ENCODE results near the gene MTPN. TPM values are rescaled to one million over a fixed set of nuclear protein-coding genes. Genes with fewer than 3 reads are reported as not detected.
A peak's percentile ranks its signal among the peaks of the same experiment; 100 is the strongest.

The MTPN gene
- total RNA-seq, 2 donors from 2014 or later, result 104 to 193 TPM

DNA sequence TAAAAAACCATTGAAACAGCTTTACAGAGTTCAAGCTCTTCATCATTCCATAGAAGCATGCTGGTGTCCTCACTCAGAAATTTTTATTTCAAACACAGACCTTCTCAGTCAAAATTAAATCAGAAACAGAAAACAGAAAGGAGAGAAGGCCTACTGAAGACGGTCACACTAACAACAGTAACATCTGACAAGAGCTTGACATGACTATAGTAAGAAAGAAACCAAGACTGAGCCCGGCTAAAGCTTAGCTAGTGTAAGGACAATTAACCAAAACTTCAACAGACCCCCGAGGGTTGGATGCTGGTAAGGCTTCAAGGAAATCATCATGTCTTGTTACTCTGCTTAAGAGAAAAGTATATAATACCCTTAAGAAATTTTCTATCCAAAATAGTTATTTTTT, 38.6 kb downstream of the MTPN start:
- H3K4me3 Mint-ChIP-seq, result peak overlapping the region; percentile 66
- H3K27ac Mint-ChIP-seq, result peak overlapping the region; percentile 84
- no peaks in the 10 kb centered on the region for H3K9me3 ChIP-seq (ENCODE audit: control insufficient read depth, low read length, poor library complexity, severe bottlenecking)
- ATAC-seq (peak; percentile 40), DNase-seq (no peak)
- no peaks in the 10 kb centered on the region for H3K36me3 Mint-ChIP-seq (ENCODE audit: low read depth)
- peaks cover 61% of the 10 kb centered on the region for H3K4me1 Mint-ChIP-seq
- H3K27me3 Mint-ChIP-seq, result no peaks in the 10 kb centered on the region

DNA sequence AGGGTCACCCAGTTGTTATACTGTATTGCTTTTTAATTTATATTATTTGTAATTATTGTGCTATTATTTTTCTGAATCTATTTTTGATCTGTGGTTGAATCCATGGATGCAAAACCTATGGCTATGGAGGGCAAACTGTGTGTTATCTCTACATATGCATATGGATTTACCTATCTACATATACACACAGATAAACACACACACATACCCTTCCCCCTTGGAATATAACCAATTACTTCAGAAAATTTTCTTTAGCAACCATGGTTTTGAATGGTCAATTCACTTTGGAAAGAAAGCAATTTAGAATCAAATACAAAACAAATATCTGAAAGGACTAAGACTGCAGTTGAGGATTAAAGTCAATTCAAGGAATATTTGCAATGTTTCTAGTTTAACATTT, 39.1 kb downstream of the MTPN start:
- H3K9me3 ChIP-seq (ENCODE audit: control insufficient read depth, low read length, poor library complexity, severe bottlenecking), result no peaks in the 10 kb centered on the region
- Mint-ChIP-seq H3K36me3 (ENCODE audit: low read depth) (no peaks in the 10 kb centered on the region), H3K4me1 (peaks cover 64% of the 10 kb centered on the region), H3K27ac (peak overlapping the region; percentile 84), H3K4me3 (peak overlapping the region; percentile 25), H3K27me3 (no peaks in the 10 kb centered on the region)
- ATAC-seq, result no peak
- no peak for DNase-seq

DNA sequence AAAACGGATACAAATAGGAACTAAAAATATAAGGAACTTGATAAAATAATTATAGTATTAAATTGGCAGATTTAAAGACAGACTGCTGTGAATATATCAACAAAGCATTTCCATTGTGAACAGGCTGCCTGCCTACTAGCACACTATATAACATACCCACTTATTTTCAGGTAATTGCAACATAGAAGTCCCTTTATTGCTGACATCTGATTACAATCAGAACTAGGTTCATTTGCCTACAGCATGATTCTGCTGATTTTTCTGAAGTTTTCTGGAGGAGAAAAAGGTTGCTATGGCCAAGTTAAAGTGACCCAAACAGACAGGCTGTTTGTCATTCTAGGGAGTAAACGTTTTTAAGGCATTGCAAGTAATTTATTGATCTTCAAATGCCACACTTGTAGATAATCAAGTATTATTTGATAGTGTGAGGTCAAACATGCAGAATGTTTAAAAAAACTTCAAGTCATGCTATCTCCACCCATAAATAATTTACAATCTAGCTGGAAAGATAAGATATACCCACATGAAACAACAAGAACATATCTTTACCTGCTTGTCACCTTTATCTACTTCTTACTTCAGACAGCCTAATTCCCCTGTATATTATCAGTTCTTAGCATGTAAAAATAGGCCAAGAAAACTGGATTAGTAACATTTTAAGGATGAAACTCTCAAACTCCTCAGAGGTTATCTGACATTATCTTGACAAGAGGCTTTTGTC, 40.5 kb downstream of the MTPN start:
- peak overlapping the region; percentile 57 for H3K27ac Mint-ChIP-seq
- H3K27me3 Mint-ChIP-seq, result no peaks in the 10 kb centered on the region
- DNase-seq, result no peak
- ATAC-seq, result no peak
- H3K36me3 Mint-ChIP-seq (ENCODE audit: low read depth), result no peaks in the 10 kb centered on the region
- H3K4me3 Mint-ChIP-seq, result no peak overlapping the region
- H3K9me3 ChIP-seq (ENCODE audit: control insufficient read depth, low read length, poor library complexity, severe bottlenecking), result no peaks in the 10 kb centered on the region
- H3K4me1 Mint-ChIP-seq, result peaks cover 65% of the 10 kb centered on the region

DNA sequence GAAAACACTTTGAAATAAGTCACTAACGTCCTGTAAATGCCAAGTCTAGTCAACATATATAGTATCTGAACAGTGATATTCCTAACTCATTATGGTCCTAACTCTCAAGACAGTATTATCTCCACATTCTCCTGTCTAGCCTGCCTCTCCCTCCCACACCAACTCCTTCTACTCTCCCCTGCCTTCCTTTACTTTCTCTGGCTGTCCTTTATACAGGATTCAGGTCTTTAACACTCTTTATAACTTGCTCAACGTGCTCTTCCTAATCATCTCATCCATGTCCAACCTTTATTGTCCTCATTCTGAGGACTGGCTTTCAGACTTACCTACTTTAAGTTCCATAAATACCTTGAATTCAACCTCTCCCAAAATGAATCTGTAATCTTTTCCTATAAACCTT, 42.5 kb downstream of the MTPN start:
- Mint-ChIP-seq H3K27ac (peak overlapping the region; percentile 1), H3K36me3 (ENCODE audit: low read depth) (peaks cover under 1% of the 10 kb centered on the region), H3K27me3 (no peaks in the 10 kb centered on the region), H3K4me3 (no peak overlapping the region), H3K4me1 (peaks cover 73% of the 10 kb centered on the region)
- ATAC-seq (no peak), DNase-seq (no peak)
- H3K9me3 ChIP-seq (ENCODE audit: control insufficient read depth, low read length, poor library complexity, severe bottlenecking), result no peaks in the 10 kb centered on the region

DNA sequence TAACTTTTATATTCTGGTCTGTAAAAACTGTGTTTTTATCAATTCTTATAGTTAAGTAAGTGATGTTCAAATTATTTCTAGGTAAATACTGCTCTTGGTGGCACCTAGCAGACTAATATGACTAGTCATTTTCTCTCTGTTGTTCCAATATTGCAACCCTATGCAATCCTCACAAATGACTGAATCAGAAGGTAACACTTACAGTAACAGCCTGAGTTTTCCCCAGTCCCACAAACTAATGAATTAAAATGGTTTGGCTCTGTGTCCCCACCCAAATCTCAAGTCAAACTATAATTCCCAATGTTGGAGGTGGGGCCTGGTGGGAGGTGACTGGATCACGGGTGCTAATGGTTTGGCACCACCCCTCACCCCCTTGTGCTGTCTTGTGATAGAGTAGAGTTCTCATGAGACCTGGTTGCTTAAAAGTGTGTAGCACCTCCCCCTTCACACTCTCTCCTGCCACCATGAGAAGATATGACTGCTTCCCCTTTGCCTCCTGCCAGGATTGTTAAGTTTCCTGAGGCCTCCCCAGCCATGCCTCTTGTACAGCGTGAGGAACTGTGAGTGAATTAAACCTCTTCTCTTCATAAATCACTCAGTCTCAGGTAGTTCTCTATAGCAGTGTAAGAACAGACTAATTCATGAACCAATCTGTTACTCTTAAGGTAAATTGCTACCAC, 43.5 kb downstream of the MTPN start:
- H3K4me1 Mint-ChIP-seq, result peaks cover 67% of the 10 kb centered on the region
- no peaks in the 10 kb centered on the region for H3K27me3 Mint-ChIP-seq
- peak; percentile 23 for ATAC-seq
- H3K27ac Mint-ChIP-seq, result peak overlapping the region; percentile 82
- H3K9me3 ChIP-seq (ENCODE audit: control insufficient read depth, low read length, poor library complexity, severe bottlenecking), result no peaks in the 10 kb centered on the region
- no peak for DNase-seq
- peaks cover 2% of the 10 kb centered on the region for H3K36me3 Mint-ChIP-seq (ENCODE audit: low read depth)
- peak overlapping the region; percentile 46 for H3K4me3 Mint-ChIP-seq

DNA sequence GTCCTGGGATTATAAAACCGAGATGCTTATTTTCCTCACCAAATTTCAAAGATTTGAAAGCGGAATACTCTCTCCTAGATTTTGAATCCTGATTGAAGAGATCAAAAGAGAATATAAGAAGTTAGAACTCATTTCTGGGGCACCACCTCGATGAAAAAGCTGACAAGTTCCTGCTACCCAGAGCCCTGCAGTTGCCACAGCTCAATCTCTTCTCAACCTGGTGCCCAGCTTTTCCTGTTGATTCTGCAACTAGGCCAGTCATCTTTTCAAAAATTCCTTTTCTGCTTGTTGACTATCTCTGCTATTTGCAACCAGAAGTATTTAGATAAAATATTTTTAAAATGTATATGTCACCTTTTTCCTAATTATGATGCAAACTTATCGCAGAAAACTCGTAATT, 45.0 kb downstream of the MTPN start:
- no peaks in the 10 kb centered on the region for H3K27me3 Mint-ChIP-seq

DNA sequence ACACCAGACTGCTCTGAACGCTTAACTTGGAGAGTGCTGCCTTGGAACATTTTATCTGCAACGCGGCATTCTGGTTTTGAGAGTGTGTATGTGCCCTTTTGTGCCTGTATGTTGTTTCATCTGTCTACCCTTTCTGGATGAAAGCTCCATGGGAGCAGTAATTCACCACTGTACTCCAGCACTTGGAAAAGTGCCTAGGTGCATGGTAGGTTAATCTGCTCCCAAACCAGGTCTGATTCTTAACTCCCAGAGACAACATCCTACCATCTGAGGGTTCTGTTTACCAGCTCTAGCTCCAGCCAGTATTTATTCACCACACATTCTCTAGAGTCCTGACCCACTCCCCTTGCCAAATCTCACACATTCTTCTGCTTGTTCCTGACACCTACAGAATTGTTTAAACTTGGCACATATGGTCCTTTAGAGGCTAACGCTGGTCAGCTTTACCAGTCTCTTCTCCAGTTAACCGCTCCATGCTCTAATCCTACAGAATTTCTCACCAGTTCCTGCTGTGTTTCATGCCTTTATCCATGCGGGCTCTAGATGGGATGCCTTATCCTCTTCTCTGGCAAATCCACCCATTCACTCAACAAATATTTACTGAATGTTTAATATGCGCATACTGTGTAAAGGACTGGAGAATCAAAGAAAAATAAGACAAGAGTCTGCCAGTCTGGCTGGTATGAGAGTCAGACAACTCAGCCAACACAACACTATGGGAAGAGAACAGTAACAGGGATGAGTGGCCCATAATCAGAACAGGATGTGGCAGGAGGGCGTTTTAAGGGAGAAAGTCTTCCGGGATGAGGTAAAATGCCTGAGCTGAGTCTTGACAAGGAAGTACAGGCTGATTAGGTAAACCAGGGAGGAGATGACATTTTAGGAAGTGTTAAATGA, 46.3 kb downstream of the MTPN start:
- no peaks in the 10 kb centered on the region for H3K9me3 ChIP-seq (ENCODE audit: control insufficient read depth, low read length, poor library complexity, severe bottlenecking)
- Mint-ChIP-seq H3K4me3 (no peak overlapping the region), H3K36me3 (ENCODE audit: low read depth) (peaks cover 2% of the 10 kb centered on the region), H3K27ac (no peak overlapping the region), H3K27me3 (no peaks in the 10 kb centered on the region), H3K4me1 (peaks cover 43% of the 10 kb centered on the region)
- no peak for DNase-seq
- ATAC-seq, result no peak

More for the DNA sequence above, 45.0 kb downstream of the MTPN start:
- DNase-seq (no peak), ATAC-seq (no peak)
- no peaks in the 10 kb centered on the region for H3K9me3 ChIP-seq (ENCODE audit: control insufficient read depth, low read length, poor library complexity, severe bottlenecking)
- Mint-ChIP-seq H3K4me1 (peaks cover 54% of the 10 kb centered on the region), H3K4me3 (no peak overlapping the region), H3K36me3 (ENCODE audit: low read depth) (peaks cover 2% of the 10 kb centered on the region), H3K27ac (peak overlapping the region; percentile 34)

DNA sequence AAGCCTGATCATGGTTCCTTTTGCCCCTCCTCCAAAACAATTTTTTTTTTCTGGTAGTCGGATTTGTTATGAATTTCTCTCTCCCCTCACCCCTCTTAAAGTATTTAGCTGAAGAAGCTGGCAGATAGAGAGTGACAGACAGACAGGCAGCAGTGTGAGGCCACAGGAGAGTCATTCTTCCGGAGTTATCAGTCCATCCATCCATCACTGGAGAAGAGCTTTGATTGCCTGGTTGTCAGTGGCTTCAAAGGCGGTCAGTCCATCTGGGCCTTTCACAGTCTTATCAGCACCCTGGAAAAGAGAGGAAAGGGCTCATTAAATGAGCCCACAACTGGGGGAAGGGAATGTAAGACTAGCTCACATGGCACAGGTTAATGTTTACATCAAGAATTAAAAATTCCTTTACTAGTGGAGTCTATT, 47.4 kb downstream of the MTPN start:
- Mint-ChIP-seq H3K4me1 (peaks cover 36% of the 10 kb centered on the region), H3K36me3 (ENCODE audit: low read depth) (peaks cover 2% of the 10 kb centered on the region), H3K4me3 (no peak overlapping the region), H3K27ac (peak overlapping the region; percentile 39), H3K27me3 (no peaks in the 10 kb centered on the region)
- no peaks in the 10 kb centered on the region for H3K9me3 ChIP-seq (ENCODE audit: control insufficient read depth, low read length, poor library complexity, severe bottlenecking)
- ATAC-seq (no peak), DNase-seq (no peak)

DNA sequence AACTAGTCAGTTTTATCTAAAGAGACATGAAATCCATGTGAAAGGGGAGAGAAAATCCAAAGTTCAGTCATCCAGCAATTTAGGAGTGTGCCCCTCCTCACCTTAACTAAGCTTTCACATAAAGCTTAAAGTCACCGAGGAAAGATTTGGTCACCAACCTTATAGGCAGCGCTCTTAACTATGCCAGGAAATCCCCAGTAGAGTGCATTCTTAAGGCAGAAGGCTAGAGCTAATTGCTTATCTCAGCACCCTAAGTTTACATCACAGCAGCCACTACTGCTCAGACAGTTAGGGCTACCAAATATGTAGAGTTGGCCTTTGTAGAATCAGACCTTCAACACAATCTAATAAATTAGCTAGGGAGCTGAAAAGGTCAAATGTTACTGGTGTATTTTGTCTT, 47.9 kb downstream of the MTPN start:
- ATAC-seq, result peak; percentile 89
- no peak for DNase-seq
- H3K4me1 Mint-ChIP-seq, result peaks cover 32% of the 10 kb centered on the region

DNA sequence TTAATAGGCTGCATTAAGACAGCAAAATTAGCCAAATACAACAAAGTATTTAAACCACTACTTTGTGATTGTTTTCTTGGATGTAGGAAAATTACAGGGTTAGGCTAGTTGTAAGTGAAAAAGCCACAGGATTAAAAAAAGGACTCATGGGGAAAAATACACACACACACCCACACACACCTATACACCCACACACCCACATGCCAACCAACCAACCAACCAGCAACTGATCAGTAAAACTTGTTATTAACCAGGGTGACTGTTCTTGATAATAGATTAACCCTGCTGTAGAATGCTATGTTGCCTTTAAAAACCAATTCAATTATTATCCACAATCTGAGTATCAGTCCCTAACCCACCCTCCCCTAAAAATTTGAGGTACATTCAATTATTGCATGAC, 49.0 kb downstream of the MTPN start:
- Mint-ChIP-seq H3K27me3 (no peaks in the 10 kb centered on the region), H3K27ac (no peak overlapping the region), H3K4me3 (no peak overlapping the region), H3K36me3 (ENCODE audit: low read depth) (peaks cover 2% of the 10 kb centered on the region), H3K4me1 (peaks cover 21% of the 10 kb centered on the region)
- DNase-seq, result no peak
- ATAC-seq, result no peak
- no peaks in the 10 kb centered on the region for H3K9me3 ChIP-seq (ENCODE audit: control insufficient read depth, low read length, poor library complexity, severe bottlenecking)

More for the DNA sequence above, 47.9 kb downstream of the MTPN start:
- Mint-ChIP-seq H3K27ac (peak overlapping the region; percentile 39), H3K4me3 (no peak overlapping the region), H3K27me3 (no peaks in the 10 kb centered on the region), H3K36me3 (ENCODE audit: low read depth) (peaks cover 2% of the 10 kb centered on the region)
- H3K9me3 ChIP-seq (ENCODE audit: control insufficient read depth, low read length, poor library complexity, severe bottlenecking), result no peaks in the 10 kb centered on the region

DNA sequence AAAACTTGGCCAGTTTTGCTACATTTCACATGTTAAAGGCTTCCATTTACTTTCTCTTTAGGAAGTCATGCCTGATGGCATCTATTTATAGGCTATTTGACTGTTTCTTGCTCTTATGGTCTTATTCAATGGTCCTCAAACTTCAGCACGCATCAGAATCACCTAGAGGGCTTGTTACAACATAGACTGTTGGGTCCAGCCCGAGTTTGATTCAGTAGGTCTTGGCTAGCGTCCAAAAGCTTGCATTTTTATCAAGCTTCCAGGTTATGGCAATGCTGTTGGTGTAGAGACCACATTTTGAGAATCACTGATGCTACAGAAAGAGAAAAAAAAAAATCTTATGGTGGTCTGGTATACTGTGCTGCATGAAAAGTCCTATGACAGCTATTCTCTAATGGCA, 51.9 kb downstream of the MTPN start:
- H3K27me3 Mint-ChIP-seq, result no peaks in the 10 kb centered on the region
- no peak overlapping the region for H3K4me3 Mint-ChIP-seq
- H3K27ac Mint-ChIP-seq, result no peak overlapping the region
- H3K4me1 Mint-ChIP-seq, result peaks cover 8% of the 10 kb centered on the region
- no peaks in the 10 kb centered on the region for H3K9me3 ChIP-seq (ENCODE audit: control insufficient read depth, low read length, poor library complexity, severe bottlenecking)
- DNase-seq (no peak), ATAC-seq (no peak)
- peaks cover 4% of the 10 kb centered on the region for H3K36me3 Mint-ChIP-seq (ENCODE audit: low read depth)

DNA sequence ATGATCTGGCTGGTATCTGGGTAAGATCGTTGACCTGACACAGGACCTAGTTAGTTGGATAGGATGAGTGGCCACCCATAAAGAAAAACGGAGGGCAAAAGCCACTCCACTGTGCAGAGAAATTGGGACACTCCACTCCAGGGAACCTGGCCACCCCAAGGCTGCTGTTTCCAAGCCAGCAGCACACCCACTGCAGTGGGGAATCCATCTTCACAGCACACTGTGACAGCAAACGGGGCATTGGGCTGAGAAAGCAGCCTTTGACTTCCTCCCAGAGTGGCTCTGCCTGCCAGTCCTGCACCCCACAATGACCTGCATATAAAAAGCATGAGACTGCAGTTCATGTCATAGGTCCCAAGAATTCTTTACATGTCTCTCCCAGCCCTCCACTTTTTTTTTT, 52.9 kb downstream of the MTPN start:
- Mint-ChIP-seq H3K27ac (peak overlapping the region; percentile 82), H3K4me3 (no peak overlapping the region), H3K27me3 (no peaks in the 10 kb centered on the region), H3K4me1 (peaks cover 3% of the 10 kb centered on the region), H3K36me3 (ENCODE audit: low read depth) (peaks cover 3% of the 10 kb centered on the region)
- no peaks in the 10 kb centered on the region for H3K9me3 ChIP-seq (ENCODE audit: control insufficient read depth, low read length, poor library complexity, severe bottlenecking)
- ATAC-seq (no peak), DNase-seq (no peak)

DNA sequence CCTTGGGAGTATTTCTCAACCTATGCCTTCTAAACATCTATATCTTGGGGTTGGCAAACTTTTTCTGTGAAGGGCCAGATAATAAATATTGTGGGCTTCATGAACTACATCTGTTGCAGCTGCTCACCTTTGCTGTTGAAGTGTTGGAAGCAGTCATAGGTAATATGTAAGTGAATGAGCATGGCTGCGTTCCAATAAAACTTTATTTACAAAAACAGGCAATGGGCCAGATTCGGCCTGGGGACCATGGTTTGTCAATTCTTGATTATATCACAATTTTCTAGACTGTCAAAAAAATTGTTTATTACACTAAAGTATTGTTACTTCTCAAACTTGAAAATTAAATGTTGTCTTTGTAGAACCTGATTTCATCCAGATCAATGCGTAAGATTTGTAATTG, 54.9 kb downstream of the MTPN start:
- H3K4me1 Mint-ChIP-seq, result peaks cover 3% of the 10 kb centered on the region
- ATAC-seq (no peak), DNase-seq (no peak)
- H3K27ac Mint-ChIP-seq, result no peak overlapping the region
- H3K9me3 ChIP-seq (ENCODE audit: control insufficient read depth, low read length, poor library complexity, severe bottlenecking), result no peaks in the 10 kb centered on the region
- H3K4me3 Mint-ChIP-seq, result no peak overlapping the region
- no peaks in the 10 kb centered on the region for H3K27me3 Mint-ChIP-seq
- H3K36me3 Mint-ChIP-seq (ENCODE audit: low read depth), result peaks cover 3% of the 10 kb centered on the region
